NCI-H2107 treated with DMSO at 0.1 percent for 48 hours (cell line): Measurements from ENCODE around the gene VPS36.
"Not testable (repeated sequence)": the region's sequence is repeated elsewhere in the genome, so short reads cannot be mapped to it uniquely, and the experiment has no call there.

Experiments used
- DNase-seq: peaks from one replicate; lab custom pipeline; 2025; ENCODE audit not compliant: unreplicated experiment; lab: John Stamatoyannopoulos, UW

Gene VPS36

GRCh38 chr13:52378312-52378711, 72.1 kb downstream of the VPS36 start:
- no peak for DNase-seq

- DNase-seq, result no peak
Measured at GRCh38 chr13:52377898-52378297, 72.5 kb downstream of the VPS36 start.

DNA sequence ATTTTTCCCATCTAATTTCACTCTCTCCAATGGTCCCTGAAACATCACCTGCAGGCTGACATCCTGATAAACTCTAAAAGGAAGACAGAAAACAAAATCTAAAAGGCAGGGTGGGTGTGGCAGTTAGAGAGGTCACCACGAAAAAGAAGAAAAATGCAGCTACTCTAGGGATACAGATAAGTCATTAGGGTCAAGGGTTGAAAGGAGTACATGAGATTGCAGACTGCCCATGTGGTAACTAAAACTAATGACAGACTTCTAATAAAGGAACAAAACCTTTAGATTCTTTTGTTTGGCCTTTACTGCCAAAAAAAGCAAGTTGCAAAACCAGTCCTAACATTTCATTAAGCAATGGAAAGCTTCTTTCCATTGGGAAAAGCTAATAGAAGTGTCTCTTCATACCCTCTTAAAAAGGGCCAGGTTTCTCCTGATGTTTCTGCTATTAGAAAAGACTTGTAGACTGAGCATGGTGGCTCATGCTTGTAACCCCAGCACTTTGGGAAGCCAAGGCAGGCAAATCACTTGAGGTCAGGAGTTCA, 75.5 kb downstream of the VPS36 start:
- DNase-seq, result no peak

GRCh38 chr13:52374389-52374788, 76.0 kb downstream of the VPS36 start:
- DNase-seq, result no peak

DNA sequence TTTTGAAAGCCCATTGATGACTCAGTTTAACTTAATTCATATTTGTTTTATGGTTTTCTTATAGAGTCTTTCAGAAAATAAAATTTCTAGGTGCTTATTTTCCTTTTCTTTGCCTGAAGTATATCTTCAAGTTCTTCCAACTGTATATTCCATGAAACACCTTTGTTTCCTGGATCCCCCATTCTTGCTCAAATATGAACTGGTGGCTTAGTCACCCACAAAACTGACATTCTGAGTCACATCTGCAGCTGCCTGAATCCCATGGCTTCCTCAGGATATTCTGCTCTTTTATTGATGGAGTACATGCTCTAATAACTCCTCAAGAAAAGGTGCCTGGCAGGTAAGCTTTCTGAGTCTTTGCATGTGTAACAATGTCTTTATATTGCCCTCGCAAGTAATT, 77.2 kb downstream of the VPS36 start:
- DNase-seq, result not testable (repeated sequence)

DNA sequence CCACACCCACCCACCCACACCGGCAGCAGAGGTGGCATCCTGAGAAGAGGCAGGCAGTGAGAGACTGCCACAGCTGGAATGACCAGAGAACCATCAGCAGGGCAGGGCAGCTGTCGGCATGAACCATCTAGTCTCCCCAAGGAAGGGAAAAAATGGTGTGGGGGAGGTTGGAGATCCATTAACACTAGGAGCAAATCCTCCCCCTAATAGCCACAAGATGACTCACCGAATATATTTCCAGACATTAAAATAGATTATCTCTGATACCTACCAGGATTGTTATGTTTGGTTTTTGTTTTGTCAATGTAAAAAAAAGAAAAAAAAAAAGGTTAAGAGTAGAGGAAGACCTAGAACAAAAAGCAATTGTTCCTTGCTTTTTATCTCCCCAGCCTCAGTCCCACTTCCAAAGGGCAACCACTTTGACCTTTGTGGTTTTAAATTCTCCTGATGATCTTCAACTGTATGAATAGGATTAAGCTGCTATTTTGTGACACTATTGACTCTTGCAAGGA, 78.6 kb downstream of the VPS36 start:
- no peak for DNase-seq

DNA sequence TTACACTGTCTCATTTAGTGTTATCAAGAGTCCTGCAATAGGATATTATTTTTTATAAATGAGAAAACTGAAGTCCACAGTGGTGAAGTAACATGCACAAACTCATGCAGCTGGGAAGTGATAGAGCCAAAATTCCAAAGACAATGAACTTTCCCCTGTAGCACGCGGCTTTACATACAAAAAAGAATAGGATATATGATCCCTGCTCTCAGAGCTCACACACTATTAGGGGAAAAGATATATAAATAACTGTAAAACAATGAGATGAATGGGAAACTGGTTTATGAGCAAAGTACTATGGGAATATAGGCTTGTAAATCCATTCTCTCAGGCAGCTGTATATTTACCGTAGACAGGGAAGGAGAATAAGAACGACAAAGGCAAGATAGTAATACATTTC, 84.1 kb downstream of the VPS36 start:
- DNase-seq, result peak; percentile 15
